K562 (cell line): ENCODE measurements around the gene MBP. TPM values are rescaled to one million over a fixed set of nuclear protein-coding genes. Genes with fewer than 3 reads are reported as not detected.

ENCODE experiments used
- ATAC-seq: fragments of 200-7000 bp; cut with Tn5 transposase; 3 replicates; pipeline ENCODE4 v1.9.1; 2020; ENCODE audit warnings: moderate library complexity
- BruUV-seq: library from RNA; stranded (reverse); fragments of 400-500 nt; replicated peaks from 2 replicates; lab custom pipeline; 2021; lab: Mats Ljungman, UMichigan
- CTCF ChIA-PET: fragments of 300-600 bp; formaldehyde crosslinking; extraction: SDS; loops from one replicate; lab custom pipeline; 2021; ENCODE audit warnings: low intra/inter-chr PET ratio; lab: Yijun Ruan, JAX
- POLR2A ChIA-PET: fragments of 300-600, 350-650 bp; sonication (Branson Sonifier 250); formaldehyde crosslinking; extraction: SDS; loops from one replicate; lab custom pipeline; 2021; ENCODE audit warnings: antibody characterized with exemption, inconsistent platforms; lab: Yijun Ruan, JAX
- DNase-seq, 4 experiments: peaks; one replicate each; pipeline versions ENCODE4 v3.0.0 to v3.0.0-alpha.2; 2011 to 2018; ENCODE audit warnings: low spot score in 3 of 4, mixed read lengths in 3 of 4; ENCODE audit errors: extremely low read depth in 1 of 4
- FAIRE-seq: peaks from 2 replicates; lab custom pipeline; 2011; peaks lifted over from hg19 to GRCh38; lab: Jason Lieb, UNC
- H2AFZ ChIP-seq: 2 replicates; pipeline ENCODE4 v1.6.0; 2011; ENCODE audit warnings: low read depth, low read length, control low read depth, inconsistent platforms
- H3K27ac ChIP-seq: fragments of 200-600 bp; 3 replicates; pipeline ENCODE4 v1.8.0; 2011; ENCODE audit warnings: low read depth, mild to moderate bottlenecking, control low read depth, inconsistent platforms, low read length, moderate library complexity, mixed read lengths; ENCODE audit errors: extremely low read depth
- H3K27me3 ChIP-seq, 2 experiments: fragments of 300-600 bp in 1 of 2; 2 replicates in 1 of 2; 3 replicates in 1 of 2; pipeline versions ENCODE4 v1.6.0 to v1.8.0; 2011; ENCODE audit warnings: inconsistent platforms in 2 of 2, low read length in 2 of 2, mild to moderate bottlenecking in 1 of 2, mixed read lengths in 1 of 2, moderate library complexity in 1 of 2; ENCODE audit not compliant: control insufficient read depth in 2 of 2, insufficient read depth in 2 of 2
- H3K36me3 ChIP-seq: fragments of 300-600 bp; 3 replicates; pipeline ENCODE4 v1.8.0; 2011; ENCODE audit warnings: mild to moderate bottlenecking, low read length, inconsistent platforms; ENCODE audit not compliant: control insufficient read depth, insufficient read depth
- H3K4me1 ChIP-seq, 2 experiments: fragments of 200-600 bp in 1 of 2; replicated peaks in 1 of 2; 2 replicates in 1 of 2; 3 replicates in 1 of 2; pipeline versions ENCODE4 v1.5.1 to v1.8.0; 2011; ENCODE audit warnings: inconsistent platforms in 2 of 2, low read length in 2 of 2, mild to moderate bottlenecking in 1 of 2, mixed read lengths in 1 of 2, moderate library complexity in 1 of 2; ENCODE audit not compliant: control insufficient read depth in 2 of 2, insufficient read depth in 2 of 2
- H3K4me2 ChIP-seq: 2 replicates; pipeline ENCODE4 v1.6.1; 2011; ENCODE audit warnings: low read length, control low read depth, inconsistent platforms, mixed read lengths; ENCODE audit not compliant: insufficient read depth
- H3K4me3 ChIP-seq: fragments of 200-600 bp; sonication (generic), shearing (Covaris generic); 2 replicates; pipeline ENCODE4 v1.5.1; 2016; ENCODE audit warnings: control low read depth, inconsistent platforms
- H3K79me2 ChIP-seq: fragments of 200-600 bp; 3 replicates; pipeline ENCODE4 v1.8.0; 2011; ENCODE audit warnings: low read length, inconsistent platforms; ENCODE audit not compliant: control insufficient read depth, insufficient read depth
- H3K9ac ChIP-seq, 2 experiments: 2 replicates each; pipeline versions ENCODE4 v1.6.0 to v1.6.1; 2011; ENCODE audit warnings: low read depth in 2 of 2, low read length in 2 of 2, control low read depth in 1 of 2, inconsistent platforms in 1 of 2, mild to moderate bottlenecking in 1 of 2, mixed read lengths in 1 of 2; ENCODE audit not compliant: insufficient read depth in 1 of 2
- H3K9me1 ChIP-seq: one replicate; pipeline ENCODE4 v1.6.0; 2011; ENCODE audit warnings: inconsistent platforms, mild to moderate bottlenecking, low read length, moderate library complexity; ENCODE audit not compliant: control insufficient read depth, insufficient read depth
- H3K9me3 ChIP-seq: replicated peaks from 2 replicates; pipeline ENCODE4 v1.5.1; 2011; ENCODE audit warnings: low read depth, low read length, inconsistent platforms; ENCODE audit not compliant: control insufficient read depth, insufficient read depth
- H4K20me1 ChIP-seq: replicated peaks from 2 replicates; pipeline ENCODE4 v1.6.1; 2011; ENCODE audit warnings: low read length, inconsistent platforms, mixed read lengths; ENCODE audit not compliant: control insufficient read depth, insufficient read depth
- ARHGAP35 ChIP-seq: fragments of 450-650 bp; IDR thresholded peaks from 2 replicates; pipeline ENCODE4 v1.6.1; 2018; ENCODE audit not compliant: partially characterized antibody
- NRF1 ChIP-seq, 2 experiments: fragments of 450-650 bp; IDR thresholded peaks in 1 of 2; conservative IDR thresholded peaks in 1 of 2; 2 replicates each; pipeline ENCODE4 v1.6.1; 2014; ENCODE audit warnings: mild to moderate bottlenecking in 2 of 2
- ZFP36 ChIP-seq: fragments of 150-350 bp; IDR thresholded peaks from 2 replicates; pipeline ENCODE4 v1.6.1; 2018; ENCODE audit warnings: low read length, low read depth; ENCODE audit not compliant: partially characterized antibody
- WGBS: fragments of 100-300 bp; shearing (Covaris generic); methylation state at CpG from one replicate; pipeline ENCODE4 v1.1.6; 2016; ENCODE audit warnings: low coverage, mixed read lengths; ENCODE audit not compliant: insufficient coverage; ENCODE audit errors: missing lambda C conversion rate; 5-methylcytosine and 5-hydroxymethylcytosine counted together
- in situ Hi-C: fragments of 300-500 bp; cut with MboI; formaldehyde crosslinking; loops from 4 replicates; pipeline ENCODE4 v1.15.0; 2018; ENCODE audit warnings: inconsistent platforms, mixed read lengths
- intact Hi-C: fragments of 100-400 bp; cut with micrococcal nuclease; formaldehyde crosslinking; loops from 2 replicates; pipeline ENCODE4 v1.14.2; 2022
- polyA plus RNA-seq, 8 experiments: library from polyadenylated mRNA; depleted of rRNA in 4 of 8; stranded (reverse) in 5 of 8; unstranded in 3 of 8; fragments of >200 nt; fragmentation: Nextera tagmentation in 2 of 8; fragmentation: Illumina TruSeq in 1 of 8; extraction: Ambion mirVana in 2 of 8; extraction: Trizol in 1 of 8; gene quantifications; 2 replicates each; pipeline versions ENCODE4 v1.2.1 to v1.2.3, GENCODE V29; 2011 to 2014; ENCODE audit warnings: inconsistent platforms in 1 of 8, missing spikeins in 1 of 8
- total RNA-seq, 7 experiments: library from RNA; depleted of rRNA in 6 of 7; stranded (reverse); fragments of >200 nt in 6 of 7; fragmentation: Illumina TruSeq in 2 of 7; extraction: Trizol in 2 of 7; gene quantifications; 2 replicates each; pipeline versions ENCODE4 v1.2.1 to v1.2.3, GENCODE V29; 2011 to 2021; ENCODE audit warnings: low replicate concordance in 1 of 7
- TF ChIP-seq, protein P1 (sequence below), 3 experiments: IDR thresholded peaks in 2 of 3; conservative IDR thresholded peaks in 1 of 3; 2 replicates each; pipeline ENCODE4 v1.5.1; 2011 to 2012; ENCODE audit warnings: low read length in 3 of 3, mild to moderate bottlenecking in 3 of 3, control low read depth in 2 of 3, improper control_type of control experiment in 1 of 3, inconsistent platforms in 1 of 3, low read depth in 1 of 3, mixed read lengths in 1 of 3, moderate library complexity in 1 of 3; ENCODE audit not compliant: insufficient read depth in 2 of 3
- TF ChIP-seq, protein P2 (sequence below): fragments of 250-450 bp; sonication (Bioruptor Pico); IDR thresholded peaks from 2 replicates; pipeline ENCODE4 v1.5.0; 2020; ENCODE audit warnings: mild to moderate bottlenecking

The MBP gene
- total and polyA plus RNA-seq, 9 of the 15 experiments (the other 6 are each of a cell fraction or from before 2014, with no cell fraction given): 0.09 TPM; not detected in 8

DNA sequence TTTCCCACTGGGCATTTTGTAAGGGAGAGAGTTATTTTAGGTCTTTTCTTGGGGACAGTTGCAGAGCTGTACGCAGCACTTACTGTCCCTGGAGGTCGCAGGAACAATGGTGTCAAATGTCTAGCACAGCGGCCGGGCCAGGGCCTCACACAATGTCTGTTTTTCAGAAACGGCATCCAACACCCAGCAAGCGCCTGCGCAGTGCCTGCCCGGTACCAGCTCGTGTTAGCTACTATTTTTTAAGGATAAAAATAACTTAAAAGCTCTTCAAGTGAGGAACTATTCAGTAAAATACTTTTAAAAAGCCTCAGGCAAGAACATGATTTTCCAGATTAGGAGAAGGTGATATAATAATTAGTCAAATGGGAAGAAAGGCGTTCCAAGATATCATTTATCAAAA lies 90.0 kb downstream of the MBP start:
- TF ChIP-seq, protein P1, sequence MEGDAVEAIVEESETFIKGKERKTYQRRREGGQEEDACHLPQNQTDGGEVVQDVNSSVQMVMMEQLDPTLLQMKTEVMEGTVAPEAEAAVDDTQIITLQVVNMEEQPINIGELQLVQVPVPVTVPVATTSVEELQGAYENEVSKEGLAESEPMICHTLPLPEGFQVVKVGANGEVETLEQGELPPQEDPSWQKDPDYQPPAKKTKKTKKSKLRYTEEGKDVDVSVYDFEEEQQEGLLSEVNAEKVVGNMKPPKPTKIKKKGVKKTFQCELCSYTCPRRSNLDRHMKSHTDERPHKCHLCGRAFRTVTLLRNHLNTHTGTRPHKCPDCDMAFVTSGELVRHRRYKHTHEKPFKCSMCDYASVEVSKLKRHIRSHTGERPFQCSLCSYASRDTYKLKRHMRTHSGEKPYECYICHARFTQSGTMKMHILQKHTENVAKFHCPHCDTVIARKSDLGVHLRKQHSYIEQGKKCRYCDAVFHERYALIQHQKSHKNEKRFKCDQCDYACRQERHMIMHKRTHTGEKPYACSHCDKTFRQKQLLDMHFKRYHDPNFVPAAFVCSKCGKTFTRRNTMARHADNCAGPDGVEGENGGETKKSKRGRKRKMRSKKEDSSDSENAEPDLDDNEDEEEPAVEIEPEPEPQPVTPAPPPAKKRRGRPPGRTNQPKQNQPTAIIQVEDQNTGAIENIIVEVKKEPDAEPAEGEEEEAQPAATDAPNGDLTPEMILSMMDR (IDR thresholded peaks at IDR 0.05 in 2 of 3, conservative IDR thresholded peaks at IDR 0.05 in 1 of 3; ENCODE audit: insufficient read depth in 2 of 3, low read depth in 1 of 3, low read length in 3 of 3): no peak
- TF ChIP-seq, protein P2, sequence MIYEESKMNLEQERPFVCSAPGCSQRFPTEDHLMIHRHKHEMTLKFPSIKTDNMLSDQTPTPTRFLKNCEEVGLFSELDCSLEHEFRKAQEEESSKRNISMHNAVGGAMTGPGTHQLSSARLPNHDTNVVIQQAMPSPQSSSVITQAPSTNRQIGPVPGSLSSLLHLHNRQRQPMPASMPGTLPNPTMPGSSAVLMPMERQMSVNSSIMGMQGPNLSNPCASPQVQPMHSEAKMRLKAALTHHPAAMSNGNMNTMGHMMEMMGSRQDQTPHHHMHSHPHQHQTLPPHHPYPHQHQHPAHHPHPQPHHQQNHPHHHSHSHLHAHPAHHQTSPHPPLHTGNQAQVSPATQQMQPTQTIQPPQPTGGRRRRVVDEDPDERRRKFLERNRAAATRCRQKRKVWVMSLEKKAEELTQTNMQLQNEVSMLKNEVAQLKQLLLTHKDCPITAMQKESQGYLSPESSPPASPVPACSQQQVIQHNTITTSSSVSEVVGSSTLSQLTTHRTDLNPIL (CRISPR knock-in tag): no peak
- TF ChIP-seq ARHGAP35 (no peak), ZFP36 (no peak), NRF1 (conservative IDR thresholded peaks at IDR 0.05 in 1 of 2, IDR thresholded peaks at IDR 0.05 in 1 of 2) (peak; percentile 54 to 63)
- WGBS: 0% methylated on average over 10 of the region's 10 CpGs
- Histone ChIP-seq H3K79me2 (no peaks in the 10 kb centered on the region), H3K4me1 (no peaks in the 10 kb centered on the region), H3K36me3 (no peaks in the 10 kb centered on the region), H3K27ac (no peak overlapping the region), H3K4me3 (no peak overlapping the region), H4K20me1 (no peaks in the 10 kb centered on the region), H3K9ac (no peak overlapping the region), H3K4me2 (no peak overlapping the region), H3K9me1 (no peaks in the 10 kb centered on the region), H3K9me3 (no peaks in the 10 kb centered on the region), H3K27me3 (peaks cover 7 to 32% of the 10 kb centered on the region in 2 experiments; a peak in 4 of 5 replicates), H2AFZ (no peak overlapping the region)
- DNase-seq: no peak
- ChIA-PET POLR2A (no interaction called here), CTCF (no interaction called here)
- in situ Hi-C loops: no loop called here
- no peak for ATAC-seq
- BruUV-seq: no TSS peak
- intact Hi-C loops: no loop called here
- no peak for FAIRE-seq
